ENCODE results near the gene RNF13.
"Not testable (repeated sequence)": the region's sequence is repeated elsewhere in the genome, so short reads cannot be mapped to it uniquely, and the experiment has no call there.

Gene RNF13

GRCh38 chr3:149957361-149958125 is 144.5 kb downstream of the RNF13 start:
- no peak for DNase-seq (ENCODE audit: low spot score)

DNA sequence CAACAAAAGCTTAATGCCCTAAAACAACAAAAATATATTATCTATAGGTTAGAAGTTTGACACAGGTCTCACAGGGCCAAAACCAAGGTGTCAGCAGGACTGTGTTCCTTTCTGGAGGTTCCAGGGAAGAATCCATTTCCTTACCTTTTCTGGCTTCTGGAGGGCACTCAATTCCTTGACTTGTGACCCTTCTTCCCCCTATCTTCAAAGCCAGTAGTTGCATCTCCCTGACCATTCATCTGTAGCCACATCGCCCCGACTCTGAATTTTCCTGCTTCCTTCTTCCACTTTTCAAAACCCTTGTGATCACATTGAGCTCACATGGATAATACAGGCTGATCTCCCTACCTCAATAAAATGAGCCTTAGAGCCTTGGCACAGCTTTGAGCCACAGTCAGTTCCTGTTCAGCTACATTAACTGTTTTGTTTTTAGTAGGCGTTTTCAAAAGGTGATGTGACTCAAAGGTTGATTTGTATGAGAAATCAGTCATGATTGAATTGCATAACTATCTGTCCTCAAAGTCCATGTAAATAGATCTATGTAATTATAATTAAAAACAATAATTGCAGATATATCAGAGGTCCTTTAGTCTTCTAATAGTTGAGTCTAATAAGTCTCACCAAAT is 145.3 kb downstream of the RNF13 start:
- DNase-seq (ENCODE audit: low spot score): no peak

- DNase-seq (ENCODE audit: low spot score): no peak
Measured at GRCh38 chr3:149959443-149959842, 146.4 kb downstream of the RNF13 start.

GRCh38 chr3:149963485-149963884 is 150.5 kb downstream of the RNF13 start:
- DNase-seq (ENCODE audit: low spot score): no peak

GRCh38 chr3:149964291-149964690 is 151.3 kb downstream of the RNF13 start:
- peak; percentile 14 for DNase-seq (ENCODE audit: low spot score)

DNA sequence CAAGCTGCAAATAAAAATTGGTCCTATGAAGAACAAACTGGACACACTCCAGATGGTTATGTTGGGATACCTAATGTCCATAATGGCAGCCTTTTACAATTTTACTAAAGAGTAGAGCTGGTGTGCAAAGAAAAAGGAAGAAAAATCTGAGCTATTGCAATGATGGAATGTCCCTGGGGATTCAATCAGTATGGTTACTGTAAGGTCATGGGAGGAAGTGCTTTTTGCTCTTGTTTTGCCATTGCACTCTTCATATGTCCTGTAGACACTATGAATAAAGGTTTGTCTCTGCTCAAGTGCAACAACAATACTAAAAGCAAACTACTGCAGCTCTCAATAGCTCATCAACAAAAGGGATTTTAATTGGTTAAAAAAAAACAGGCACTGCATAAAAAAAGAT is 152.3 kb downstream of the RNF13 start:
- DNase-seq (ENCODE audit: low spot score): no peak

GRCh38 chr3:149967086-149967685 is 154.2 kb downstream of the RNF13 start:
- peak; percentile 26 for DNase-seq (ENCODE audit: low spot score)

DNA sequence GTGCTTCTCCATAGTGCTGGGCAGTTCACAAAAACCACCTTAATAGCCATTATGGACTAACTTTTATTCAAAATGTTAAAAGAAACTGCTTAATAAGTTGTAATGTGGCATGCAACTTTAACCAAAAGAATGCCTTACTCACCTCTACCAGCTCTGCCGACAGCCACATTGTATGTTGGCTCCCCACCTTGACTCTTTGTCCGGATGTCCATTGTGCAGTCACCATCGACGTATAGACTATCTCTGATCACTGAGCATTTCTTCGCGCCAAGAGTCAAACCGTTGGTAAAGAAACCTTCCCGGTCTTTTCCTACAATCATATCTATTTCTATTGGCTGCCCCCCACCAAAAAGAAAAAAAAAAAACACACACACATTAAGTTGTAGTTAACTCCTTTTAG is 155.2 kb downstream of the RNF13 start:
- DNase-seq (ENCODE audit: low spot score): no peak

- DNase-seq (ENCODE audit: low spot score): peak; percentile 72
Measured at GRCh38 chr3:149969110-149969939, 156.3 kb downstream of the RNF13 start.

- DNase-seq (ENCODE audit: low spot score): peak; percentile 77
Measured at GRCh38 chr3:149969940-149970715, 157.1 kb downstream of the RNF13 start.

- DNase-seq (ENCODE audit: low spot score): peak; percentile 88
Measured at GRCh38 chr3:149970716-149971402, 157.8 kb downstream of the RNF13 start, which contains the start of gene PFN2. Gene PFN2, minus strand, starts transcription at chr3:149970895. Its CDS starts 39 bp downstream, at chr3:149970856.

DNA sequence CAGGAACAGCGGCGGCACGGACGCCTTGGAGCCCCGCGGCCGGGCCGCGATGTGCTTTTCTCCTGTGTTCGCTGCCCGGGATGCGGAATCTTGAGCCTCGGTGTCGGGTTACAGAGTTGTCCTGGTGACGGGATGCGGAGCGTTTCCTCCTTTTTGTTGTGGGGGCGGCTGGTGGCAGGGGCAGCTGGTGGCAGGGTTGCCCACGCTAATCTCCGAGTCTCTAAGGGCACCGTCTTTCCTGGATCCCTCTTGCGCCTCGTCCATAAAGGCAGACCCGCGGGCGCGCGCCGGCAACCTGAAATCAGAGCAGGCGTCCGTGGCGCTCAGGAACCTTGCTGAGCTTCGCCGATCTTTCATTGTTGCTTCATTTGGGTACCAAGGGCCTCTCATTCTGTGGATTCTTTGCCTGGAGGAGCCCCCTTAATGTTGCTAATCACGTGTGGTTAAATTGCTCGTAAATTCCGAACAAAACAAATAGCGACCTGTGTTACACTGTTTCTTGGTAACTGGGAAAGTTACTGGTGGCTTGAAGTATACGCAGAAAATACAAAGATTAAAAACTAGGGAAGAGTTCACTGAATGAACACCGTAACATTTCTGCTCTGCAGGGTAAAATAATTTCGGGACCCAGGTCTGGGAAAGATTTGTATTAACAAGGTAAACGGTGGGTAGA is 158.5 kb downstream of the RNF13 start:
- no peak for DNase-seq (ENCODE audit: low spot score)

DNA sequence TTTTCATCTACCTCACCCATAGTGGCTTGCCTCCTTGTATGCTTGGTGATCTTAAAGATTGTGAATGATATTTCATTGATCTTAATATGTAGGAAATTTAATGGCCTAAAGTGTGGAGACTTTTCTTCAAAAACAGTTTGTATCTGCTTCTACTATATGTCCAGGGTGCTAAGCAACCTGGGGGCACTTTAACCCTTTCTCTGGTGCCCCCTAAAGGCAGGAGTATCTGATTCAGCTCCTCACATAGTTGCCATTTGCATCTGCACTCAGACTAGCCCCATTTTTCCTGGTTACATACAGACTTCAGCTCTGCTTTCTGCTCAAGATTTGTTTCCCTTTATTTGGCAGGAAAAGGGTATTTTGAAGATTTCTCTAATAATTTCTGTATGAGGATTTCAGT is 162.9 kb downstream of the RNF13 start:
- DNase-seq (ENCODE audit: low spot score): no peak

- DNase-seq (ENCODE audit: low spot score): no peak
Measured at GRCh38 chr3:149977386-149977785, 164.4 kb downstream of the RNF13 start.

DNA sequence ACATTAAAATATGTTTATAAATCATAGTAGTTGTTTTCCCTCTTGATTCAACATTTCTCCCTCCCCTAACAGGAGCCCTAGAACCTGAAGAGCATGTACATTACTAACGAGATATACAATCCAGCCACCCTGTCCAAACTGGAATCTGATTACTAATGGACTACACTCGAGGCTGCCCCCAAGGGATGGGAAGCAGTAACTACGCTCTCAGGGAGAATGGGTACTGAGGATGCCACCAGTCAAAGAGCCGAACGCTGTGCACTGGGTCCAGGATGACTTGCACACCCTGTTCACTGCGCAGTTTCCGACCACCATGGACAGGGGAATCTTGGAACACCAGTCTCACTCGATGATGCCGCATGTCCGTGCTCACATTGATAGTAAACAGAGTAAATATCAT is 169.0 kb downstream of the RNF13 start:
- not testable (repeated sequence) for DNase-seq (ENCODE audit: low spot score)

GRCh38 chr3:149983053-149983452 is 170.0 kb downstream of the RNF13 start:
- not testable (repeated sequence) for DNase-seq (ENCODE audit: low spot score)

DNA sequence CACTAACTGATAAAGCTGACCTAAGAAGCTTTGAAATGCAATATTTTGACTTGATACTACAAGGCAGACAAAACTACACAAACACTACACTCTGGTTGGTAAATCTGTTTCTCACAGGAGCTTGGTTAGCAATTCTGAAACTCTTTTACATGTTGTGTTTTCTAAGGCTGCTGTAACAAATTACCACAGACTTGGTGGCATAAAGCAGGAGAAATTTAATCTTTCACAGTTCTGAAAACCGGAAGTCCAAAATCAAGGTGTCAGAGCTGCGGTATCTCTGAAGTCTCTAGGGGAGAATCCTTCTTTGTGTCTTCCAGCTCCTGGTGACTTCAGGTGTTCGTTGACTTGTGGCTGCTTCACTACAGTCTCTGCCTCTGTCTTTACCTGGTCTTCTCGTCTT is 170.6 kb downstream of the RNF13 start:
- DNase-seq (ENCODE audit: low spot score): no peak

- DNase-seq (ENCODE audit: low spot score): no peak
Measured at GRCh38 chr3:149989307-149989706, 176.3 kb downstream of the RNF13 start.

GRCh38 chr3:149990423-149990948 is 177.5 kb downstream of the RNF13 start:
- no peak for DNase-seq (ENCODE audit: low spot score)
